Measurements from ENCODE around the gene PAPPA2.

PAPPA2 gene

DNA sequence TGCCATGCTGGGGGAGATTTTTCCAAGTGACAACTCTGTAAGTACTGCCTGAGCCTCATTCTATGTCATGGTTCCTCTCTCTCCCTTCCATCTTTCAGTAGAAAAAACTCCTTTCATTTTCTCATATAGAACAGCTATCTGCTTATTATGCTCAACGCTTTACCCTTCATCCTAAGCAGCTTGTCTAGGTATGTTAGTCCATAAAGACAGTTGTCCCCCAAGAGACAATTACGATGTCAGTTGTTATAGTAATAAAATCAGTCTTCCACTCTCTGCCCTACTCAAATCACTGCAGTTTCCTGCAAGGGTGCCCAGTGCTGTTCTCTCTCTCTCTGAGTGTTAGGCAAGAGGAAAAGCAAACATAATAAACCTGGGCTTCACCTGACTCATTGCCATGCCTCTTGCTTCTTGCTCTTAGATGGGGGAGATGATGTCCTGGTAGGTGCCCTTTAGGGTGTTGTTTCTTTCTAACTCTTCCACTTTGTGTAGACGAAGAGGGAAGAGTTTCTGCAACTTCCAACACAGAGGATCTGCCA is 59.4 kb downstream of the PAPPA2 start:
- no peaks in the 10 kb centered on the region for H3K36me3 Mint-ChIP-seq (ENCODE audit: low read depth)
- H3K9me3 Mint-ChIP-seq, result no peaks in the 10 kb centered on the region
- no peak overlapping the region for H3K27ac Mint-ChIP-seq
- no peaks in the 10 kb centered on the region for H3K4me1 Mint-ChIP-seq (ENCODE audit: low read depth)
- no peak overlapping the region for H3K4me3 Mint-ChIP-seq
- H3K27me3 Mint-ChIP-seq (ENCODE audit: low read depth), result no peaks in the 10 kb centered on the region
- no peak for DNase-seq (ENCODE audit: low spot score)

DNA sequence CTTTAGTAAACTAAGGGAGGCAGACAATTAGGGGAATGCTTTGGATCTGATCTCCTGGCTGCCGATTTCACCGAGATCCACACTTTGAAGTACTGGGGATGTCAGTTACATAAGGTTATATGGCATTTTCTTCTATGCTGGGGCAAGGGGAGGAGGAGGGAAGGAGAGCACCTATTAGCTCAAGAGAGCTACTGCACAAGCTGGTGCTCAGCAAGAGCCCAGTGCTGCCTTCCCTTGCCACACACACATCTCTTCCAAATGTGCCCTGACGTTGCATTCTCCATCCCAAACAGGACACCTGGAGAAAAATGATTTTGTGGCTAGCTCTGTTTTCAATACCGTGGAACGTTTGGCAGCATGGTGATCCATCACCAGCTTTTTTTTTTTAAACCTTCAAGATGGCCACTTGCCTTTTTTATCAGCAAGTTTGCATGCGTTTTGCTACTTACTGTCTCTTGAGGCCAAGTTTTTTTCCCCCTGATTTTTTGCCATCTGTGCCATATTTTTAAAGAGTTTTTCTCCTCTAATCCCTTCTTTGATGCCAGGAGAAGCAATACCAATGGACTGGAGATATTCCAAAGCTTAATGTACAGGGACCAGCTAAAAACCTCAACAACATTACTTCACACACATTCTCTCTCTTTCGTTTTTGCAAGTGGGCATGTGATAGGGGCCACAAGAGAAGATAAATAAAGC is 66.6 kb downstream of the PAPPA2 start:
- Mint-ChIP-seq H3K4me1 (ENCODE audit: low read depth) (no peaks in the 10 kb centered on the region), H3K36me3 (ENCODE audit: low read depth) (no peaks in the 10 kb centered on the region), H3K27me3 (ENCODE audit: low read depth) (no peaks in the 10 kb centered on the region), H3K9me3 (no peaks in the 10 kb centered on the region), H3K27ac (no peak overlapping the region), H3K4me3 (no peak overlapping the region)
- DNase-seq (ENCODE audit: low spot score), result no peak

DNA sequence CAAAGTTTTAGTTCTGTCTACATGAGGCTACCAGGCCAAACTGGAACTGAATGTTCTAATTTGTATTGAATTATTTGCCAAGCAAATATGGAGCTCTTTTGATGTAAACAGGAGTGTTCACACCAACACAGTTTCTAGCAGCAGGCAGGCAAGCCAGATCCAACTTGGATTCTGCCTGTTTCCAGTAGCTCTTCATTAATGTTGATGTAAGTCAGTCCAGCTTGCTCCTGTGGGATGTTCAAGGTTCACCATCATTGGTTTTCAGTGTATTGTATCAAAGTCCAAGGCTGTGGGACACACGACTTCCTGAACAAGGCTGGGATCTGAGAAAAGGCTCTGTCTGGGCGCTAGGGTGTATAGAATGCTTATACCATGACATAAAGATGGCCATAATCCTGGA is 68.1 kb downstream of the PAPPA2 start:
- no peak for DNase-seq (ENCODE audit: low spot score)
- Mint-ChIP-seq H3K9me3 (no peaks in the 10 kb centered on the region), H3K4me3 (no peak overlapping the region), H3K27ac (no peak overlapping the region), H3K4me1 (ENCODE audit: low read depth) (no peaks in the 10 kb centered on the region), H3K36me3 (ENCODE audit: low read depth) (no peaks in the 10 kb centered on the region), H3K27me3 (ENCODE audit: low read depth) (no peaks in the 10 kb centered on the region)

DNA sequence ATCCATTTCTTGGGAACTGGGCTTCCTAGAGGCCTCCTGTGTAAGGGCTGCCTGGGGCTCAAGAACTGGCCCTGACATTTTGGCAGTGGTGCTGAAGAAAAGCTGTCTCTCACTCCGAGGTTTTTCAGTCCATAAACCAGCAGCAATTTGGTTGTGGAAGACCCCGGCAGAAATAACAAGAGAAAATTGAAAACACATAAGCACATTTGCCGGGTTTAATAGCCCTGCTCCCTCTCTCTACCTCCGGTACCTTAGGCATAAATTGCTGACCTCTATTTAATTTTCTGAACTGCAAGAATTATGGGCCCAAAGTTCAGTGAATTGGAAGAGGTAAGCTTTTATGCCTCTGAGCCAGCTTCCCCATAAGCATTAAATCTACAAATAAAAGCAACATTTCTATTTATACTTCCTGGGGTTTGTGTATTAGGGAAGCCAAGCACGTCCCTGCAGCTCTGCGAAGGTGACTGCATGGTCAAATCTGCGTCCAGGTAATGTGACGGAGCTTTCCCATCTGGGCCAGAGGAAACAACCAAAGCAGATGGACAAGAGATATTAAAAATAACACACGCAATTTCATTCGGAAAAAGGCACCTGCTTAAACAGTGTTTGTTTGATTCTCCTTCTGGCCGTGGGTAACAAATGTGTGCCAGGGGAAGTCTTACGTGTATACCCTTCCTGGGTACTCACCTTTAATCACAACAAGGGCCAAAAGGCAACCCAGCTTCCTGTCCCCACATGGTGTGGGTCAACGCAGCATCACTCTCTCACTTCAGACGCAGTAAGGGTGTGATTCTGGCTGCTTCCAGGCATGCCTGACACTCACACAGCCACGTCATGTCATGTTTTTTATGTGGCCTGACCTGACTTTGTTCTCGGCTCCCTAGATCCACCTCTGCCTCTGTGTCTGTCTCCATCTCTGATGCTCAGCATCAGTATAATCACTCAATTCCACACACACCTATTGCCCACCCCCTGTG is 69.2 kb downstream of the PAPPA2 start:
- no peak overlapping the region for H3K4me3 Mint-ChIP-seq

DNA sequence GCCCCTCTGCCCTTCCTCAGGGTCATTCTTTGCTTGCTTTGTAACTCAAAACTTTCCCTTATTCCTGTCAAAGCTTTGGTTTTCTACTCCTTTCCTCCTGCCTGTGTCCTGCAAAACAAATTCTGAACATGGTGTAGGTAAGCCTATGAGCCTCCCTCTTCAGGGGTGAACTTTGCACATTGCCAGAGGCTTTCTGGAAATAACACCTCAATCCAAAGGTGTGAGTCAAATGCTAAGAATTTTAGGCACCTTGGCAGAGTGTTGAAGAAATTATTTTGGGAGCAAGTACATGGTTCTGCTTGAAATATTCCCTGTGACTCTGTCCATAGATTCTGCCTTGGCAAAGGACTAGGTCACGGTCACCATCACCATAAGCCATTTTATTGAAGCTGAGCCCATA is 70.0 kb downstream of the PAPPA2 start:
- no peak for DNase-seq (ENCODE audit: low spot score)
- Mint-ChIP-seq H3K36me3 (ENCODE audit: low read depth) (no peaks in the 10 kb centered on the region), H3K27ac (no peak overlapping the region), H3K9me3 (no peaks in the 10 kb centered on the region), H3K27me3 (ENCODE audit: low read depth) (no peaks in the 10 kb centered on the region), H3K4me1 (ENCODE audit: low read depth) (no peaks in the 10 kb centered on the region), H3K4me3 (no peak overlapping the region)

More for the DNA sequence above, 69.2 kb downstream of the PAPPA2 start:
- Mint-ChIP-seq H3K4me1 (ENCODE audit: low read depth) (no peaks in the 10 kb centered on the region), H3K36me3 (ENCODE audit: low read depth) (no peaks in the 10 kb centered on the region), H3K9me3 (no peaks in the 10 kb centered on the region), H3K27me3 (ENCODE audit: low read depth) (no peaks in the 10 kb centered on the region), H3K27ac (no peak overlapping the region)
- DNase-seq (ENCODE audit: low spot score), result no peak

DNA sequence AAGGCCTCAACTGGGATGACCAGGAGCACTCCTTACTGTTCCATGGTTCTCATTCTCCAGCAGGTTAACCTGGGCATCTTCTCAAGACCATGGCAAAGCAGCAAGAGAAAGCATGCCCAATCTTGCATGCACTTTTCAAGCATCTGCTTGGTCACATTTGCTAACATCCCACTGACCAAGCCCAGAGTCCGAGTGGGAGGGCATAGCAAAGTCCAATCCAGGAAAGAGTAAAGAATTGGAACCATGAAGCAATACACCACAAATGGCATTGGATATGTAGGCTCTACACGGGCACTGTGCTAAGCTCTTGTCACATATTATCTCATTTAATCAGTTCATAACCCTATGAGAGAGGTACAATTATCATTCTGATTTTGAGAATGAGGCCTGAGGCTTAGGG is 73.6 kb downstream of the PAPPA2 start:
- H3K9me3 Mint-ChIP-seq, result no peaks in the 10 kb centered on the region
- H3K4me3 Mint-ChIP-seq, result no peak overlapping the region
- no peaks in the 10 kb centered on the region for H3K27me3 Mint-ChIP-seq (ENCODE audit: low read depth)
- no peaks in the 10 kb centered on the region for H3K36me3 Mint-ChIP-seq (ENCODE audit: low read depth)
- no peaks in the 10 kb centered on the region for H3K4me1 Mint-ChIP-seq (ENCODE audit: low read depth)
- DNase-seq (ENCODE audit: low spot score), result no peak
- H3K27ac Mint-ChIP-seq, result no peak overlapping the region

DNA sequence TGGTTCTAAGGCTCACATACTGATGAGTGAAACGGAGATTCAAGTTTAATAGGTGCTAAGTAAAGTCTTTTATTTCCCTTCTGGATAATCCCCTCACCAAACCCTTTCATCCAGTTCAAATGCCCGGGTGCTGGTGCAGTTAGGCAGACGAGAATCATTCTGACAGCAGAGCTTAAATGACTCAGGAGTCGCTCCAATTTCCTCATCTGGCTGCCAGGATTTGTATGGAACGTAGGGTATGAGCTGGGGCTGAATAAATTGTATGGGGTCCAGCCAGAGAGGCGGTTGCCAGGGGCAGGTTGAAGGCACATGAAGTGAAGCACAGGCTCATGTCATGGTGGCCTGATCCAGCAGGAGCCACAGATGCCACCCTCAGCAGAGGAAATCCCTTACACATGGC is 76.0 kb downstream of the PAPPA2 start:
- no peak overlapping the region for H3K4me3 Mint-ChIP-seq
- H3K36me3 Mint-ChIP-seq (ENCODE audit: low read depth), result no peaks in the 10 kb centered on the region
- no peak overlapping the region for H3K27ac Mint-ChIP-seq
- H3K4me1 Mint-ChIP-seq (ENCODE audit: low read depth), result no peaks in the 10 kb centered on the region
- H3K27me3 Mint-ChIP-seq (ENCODE audit: low read depth), result no peaks in the 10 kb centered on the region
- no peaks in the 10 kb centered on the region for H3K9me3 Mint-ChIP-seq
- DNase-seq (ENCODE audit: low spot score), result no peak

DNA sequence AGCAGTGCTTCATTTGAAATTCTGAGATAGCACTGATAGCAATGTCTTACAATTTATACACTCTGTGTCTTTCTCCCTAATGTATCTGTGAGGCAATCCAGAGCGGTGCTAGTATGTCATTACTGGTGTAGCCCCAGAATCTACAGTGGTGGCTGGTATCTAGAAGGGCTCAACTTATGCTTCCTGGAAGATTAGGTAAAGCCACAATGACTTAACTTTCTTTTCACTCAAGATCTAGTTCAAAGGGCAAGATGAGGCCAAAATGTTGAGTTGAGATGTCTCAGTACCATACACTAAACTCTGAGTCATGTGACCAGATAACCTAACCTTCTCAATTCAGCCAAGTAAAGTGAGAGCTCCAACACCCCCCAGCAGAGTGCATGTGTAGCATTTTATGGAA is 77.5 kb downstream of the PAPPA2 start:
- no peaks in the 10 kb centered on the region for H3K36me3 Mint-ChIP-seq (ENCODE audit: low read depth)
- no peak overlapping the region for H3K27ac Mint-ChIP-seq
- H3K9me3 Mint-ChIP-seq, result no peaks in the 10 kb centered on the region
- no peaks in the 10 kb centered on the region for H3K27me3 Mint-ChIP-seq (ENCODE audit: low read depth)
- no peaks in the 10 kb centered on the region for H3K4me1 Mint-ChIP-seq (ENCODE audit: low read depth)
- DNase-seq (ENCODE audit: low spot score), result no peak
- no peak overlapping the region for H3K4me3 Mint-ChIP-seq

DNA sequence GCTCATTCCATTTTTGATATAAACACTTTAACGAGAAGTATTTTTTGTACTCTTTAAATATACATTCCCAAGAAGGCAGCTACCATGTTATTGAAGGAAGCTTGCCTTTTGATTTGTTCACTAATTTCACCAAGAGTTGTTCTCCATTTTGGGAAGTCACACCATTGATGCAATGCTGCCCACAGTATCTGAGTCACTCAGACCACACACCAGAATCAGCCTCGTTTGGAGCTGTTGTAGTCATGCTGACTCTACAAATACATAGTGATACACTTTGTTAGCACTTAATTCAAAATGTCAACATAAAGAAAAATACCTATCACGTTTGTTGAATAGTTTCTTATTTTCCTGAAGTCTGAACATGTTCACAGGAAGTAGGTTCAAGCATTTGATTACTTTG is 78.7 kb downstream of the PAPPA2 start:
- no peak overlapping the region for H3K4me3 Mint-ChIP-seq
- DNase-seq (ENCODE audit: low spot score), result no peak
- no peaks in the 10 kb centered on the region for H3K36me3 Mint-ChIP-seq (ENCODE audit: low read depth)
- no peaks in the 10 kb centered on the region for H3K9me3 Mint-ChIP-seq
- no peak overlapping the region for H3K27ac Mint-ChIP-seq
- no peaks in the 10 kb centered on the region for H3K4me1 Mint-ChIP-seq (ENCODE audit: low read depth)
- no peaks in the 10 kb centered on the region for H3K27me3 Mint-ChIP-seq (ENCODE audit: low read depth)

DNA sequence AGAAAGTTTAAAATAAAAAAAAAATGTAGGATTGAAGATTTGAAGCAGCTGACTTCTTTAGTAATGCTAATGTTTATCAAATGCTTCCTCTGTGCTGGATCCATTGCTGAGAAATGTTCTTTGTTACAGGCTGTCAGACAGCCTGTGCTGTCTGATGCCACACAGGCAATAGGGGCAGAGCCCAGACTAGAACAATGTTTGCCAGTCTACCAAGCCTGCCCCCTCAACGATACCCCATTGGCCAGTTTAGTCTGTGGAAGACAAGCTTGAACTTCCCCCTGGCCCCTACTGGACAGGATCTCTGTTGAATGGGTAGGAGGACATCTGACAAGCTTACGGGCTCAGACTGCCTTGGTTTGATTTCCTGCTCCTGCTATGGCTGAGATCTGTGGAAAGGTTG is 79.4 kb downstream of the PAPPA2 start:
- Mint-ChIP-seq H3K36me3 (ENCODE audit: low read depth) (no peaks in the 10 kb centered on the region), H3K27ac (no peak overlapping the region), H3K4me3 (no peak overlapping the region), H3K27me3 (ENCODE audit: low read depth) (no peaks in the 10 kb centered on the region), H3K9me3 (no peaks in the 10 kb centered on the region), H3K4me1 (ENCODE audit: low read depth) (no peaks in the 10 kb centered on the region)
- no peak for DNase-seq (ENCODE audit: low spot score)

DNA sequence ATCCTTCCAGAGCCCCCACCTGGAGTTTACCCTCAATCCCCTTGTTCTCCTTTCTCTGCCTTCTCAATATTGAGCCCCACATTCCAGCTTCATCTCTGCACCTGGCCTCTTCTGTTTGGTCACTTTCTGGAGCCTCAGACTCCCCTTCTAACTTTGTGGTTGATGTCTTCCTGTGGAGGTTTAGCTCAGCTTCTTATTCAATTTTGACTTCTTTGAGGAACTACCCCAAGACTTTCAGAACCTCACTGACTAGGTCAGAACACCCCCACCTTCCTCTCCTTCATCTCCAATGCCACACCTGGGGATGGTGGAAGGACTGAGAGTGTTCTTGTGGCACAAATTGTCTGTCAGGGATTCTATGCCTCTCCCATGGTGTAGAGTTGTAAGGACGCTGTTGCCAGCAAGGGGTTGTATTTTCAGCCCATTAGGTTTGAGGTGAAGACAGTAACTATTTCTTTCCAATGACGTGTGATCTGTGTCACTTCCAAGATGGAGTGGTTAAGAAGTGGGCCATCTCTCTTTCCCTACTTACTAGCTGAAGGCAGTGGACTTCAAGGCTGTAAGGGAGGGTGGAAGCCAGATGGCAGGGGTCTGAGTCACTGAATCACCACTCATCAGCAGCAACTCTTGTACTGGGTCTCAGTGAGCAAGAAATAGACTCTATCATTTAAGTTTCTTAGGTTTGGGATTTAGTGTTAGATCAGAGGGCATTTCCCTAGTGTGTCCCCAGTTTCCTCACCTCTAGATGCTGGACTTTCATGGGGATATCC is 80.6 kb downstream of the PAPPA2 start:
- Mint-ChIP-seq H3K4me3 (no peak overlapping the region), H3K27ac (no peak overlapping the region), H3K36me3 (ENCODE audit: low read depth) (no peaks in the 10 kb centered on the region), H3K9me3 (no peaks in the 10 kb centered on the region), H3K27me3 (ENCODE audit: low read depth) (no peaks in the 10 kb centered on the region), H3K4me1 (ENCODE audit: low read depth) (no peaks in the 10 kb centered on the region)
- no peak for DNase-seq (ENCODE audit: low spot score)

DNA sequence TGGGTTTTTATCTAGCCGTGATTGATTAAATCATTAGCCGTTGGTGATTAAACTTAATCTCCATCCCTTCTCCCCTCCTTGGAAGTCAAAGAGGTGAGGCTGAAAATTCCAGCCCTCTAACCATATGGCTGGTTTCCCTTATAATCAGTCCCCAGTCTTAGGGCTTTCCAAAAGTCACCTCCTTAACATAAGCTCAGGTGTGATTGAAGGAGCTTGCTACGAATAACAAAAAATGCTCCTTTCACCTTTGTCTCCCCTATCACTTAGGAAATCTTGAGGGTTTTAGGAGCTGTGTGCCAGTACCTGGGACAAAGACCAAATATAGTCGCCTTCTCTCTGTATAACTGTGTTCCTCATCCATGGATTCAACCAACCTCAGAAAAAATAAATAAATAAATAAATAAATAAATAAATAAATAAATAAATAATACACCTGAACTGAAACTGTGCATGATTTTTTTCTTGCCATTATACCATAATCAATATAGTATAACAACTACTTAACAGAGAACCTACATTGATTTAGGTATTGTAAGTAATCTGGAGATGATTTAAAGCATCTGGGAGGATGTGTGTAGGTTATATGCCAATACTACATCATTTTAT is 82.2 kb downstream of the PAPPA2 start:
- H3K27ac Mint-ChIP-seq, result no peak overlapping the region
- H3K4me3 Mint-ChIP-seq, result no peak overlapping the region
- H3K27me3 Mint-ChIP-seq (ENCODE audit: low read depth), result no peaks in the 10 kb centered on the region
- no peaks in the 10 kb centered on the region for H3K9me3 Mint-ChIP-seq
- H3K36me3 Mint-ChIP-seq (ENCODE audit: low read depth), result no peaks in the 10 kb centered on the region
- no peak for DNase-seq (ENCODE audit: low spot score)
- no peaks in the 10 kb centered on the region for H3K4me1 Mint-ChIP-seq (ENCODE audit: low read depth)

DNA sequence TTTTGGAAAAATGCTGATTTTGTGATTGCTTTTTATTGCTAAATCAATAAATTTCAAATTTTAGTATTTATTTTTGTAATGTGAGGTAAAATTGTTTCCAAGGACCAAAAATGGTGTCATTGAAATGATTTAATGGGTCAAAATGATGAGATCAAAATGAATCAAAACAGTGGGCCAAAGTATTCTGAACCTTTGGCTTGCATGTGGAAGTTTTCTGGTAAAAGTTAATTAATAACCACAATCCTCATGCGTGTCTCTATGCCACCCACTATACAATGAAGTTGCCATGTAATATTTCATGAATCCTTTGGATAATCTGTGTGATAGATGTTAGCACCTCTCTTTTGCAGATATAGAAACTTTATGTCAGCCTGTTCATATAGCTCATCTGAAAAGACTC is 83.8 kb downstream of the PAPPA2 start:
- Mint-ChIP-seq H3K27me3 (ENCODE audit: low read depth) (no peaks in the 10 kb centered on the region), H3K4me1 (ENCODE audit: low read depth) (no peaks in the 10 kb centered on the region), H3K9me3 (no peaks in the 10 kb centered on the region), H3K27ac (no peak overlapping the region), H3K36me3 (ENCODE audit: low read depth) (no peaks in the 10 kb centered on the region), H3K4me3 (no peak overlapping the region)
- DNase-seq (ENCODE audit: low spot score), result no peak
